A172 (cell line): Measurements from ENCODE around the gene KIF3B. TPM values are rescaled to one million over a fixed set of nuclear protein-coding genes. Genes with fewer than 3 reads are reported as not detected.
"Not testable (repeated sequence)": the region's sequence is repeated elsewhere in the genome, so short reads cannot be mapped to it uniquely, and the experiment has no call there.

Source experiments
- DNase-seq: peaks from one replicate; pipeline ENCODE4 v3.0.0-alpha.2; 2015; ENCODE audit warnings: low spot score
- total RNA-seq: library from RNA; depleted of rRNA; stranded (reverse); fragments of >200 nt; shearing (Covaris generic); gene quantifications from 2 replicates; pipeline ENCODE4 v1.2.3, GENCODE V29; 2014

The KIF3B gene
- total RNA-seq, 1 experiment from 2014 or later = 42.7 TPM

- no peak for DNase-seq
Observed at GRCh38 chr20:32329817-32330554, 52.5 kb downstream of the KIF3B start.

GRCh38 chr20:32330555-32330897 lies 53.1 kb downstream of the KIF3B start:
- DNase-seq = no peak

- DNase-seq = no peak
Observed at GRCh38 chr20:32332614-32333013, 55.2 kb downstream of the KIF3B start.

GRCh38 chr20:32333181-32333987 lies 55.9 kb downstream of the KIF3B start:
- DNase-seq = no peak

- DNase-seq = no peak
Observed at GRCh38 chr20:32333988-32334885, 56.8 kb downstream of the KIF3B start.

- peak; percentile 53 for DNase-seq
Observed at GRCh38 chr20:32336918-32337347, 59.5 kb downstream of the KIF3B start.

- DNase-seq = no peak
Observed at GRCh38 chr20:32337937-32338661, 60.6 kb downstream of the KIF3B start.

GRCh38 chr20:32338665-32339064 lies 61.2 kb downstream of the KIF3B start:
- no peak for DNase-seq

GRCh38 chr20:32339116-32339515 lies 61.7 kb downstream of the KIF3B start:
- DNase-seq = no peak

- not testable (repeated sequence) for DNase-seq
Observed at GRCh38 chr20:32341053-32341452, 63.6 kb downstream of the KIF3B start.

GRCh38 chr20:32343439-32343838 lies 66.0 kb downstream of the KIF3B start:
- DNase-seq = peak; percentile 72

GRCh38 chr20:32344835-32345506 lies 67.5 kb downstream of the KIF3B start:
- DNase-seq = no peak

GRCh38 chr20:32348207-32348606 lies 70.8 kb downstream of the KIF3B start:
- DNase-seq = no peak

- no peak for DNase-seq
Observed at GRCh38 chr20:32350421-32350820, 73.0 kb downstream of the KIF3B start.

GRCh38 chr20:32352121-32352720 lies 74.8 kb downstream of the KIF3B start:
- no peak for DNase-seq

GRCh38 chr20:32353848-32354496 lies 76.5 kb downstream of the KIF3B start:
- no peak for DNase-seq

- peak; percentile 93 for DNase-seq
Observed at GRCh38 chr20:32354592-32355416, 77.4 kb downstream of the KIF3B start.

GRCh38 chr20:32355417-32355841 lies 78.0 kb downstream of the KIF3B start:
- no peak for DNase-seq
